ENCODE measurements around the gene PARVB.

Gene PARVB

GRCh38 chr22:44098966-44099530, 74.9 kb downstream of the PARVB start:
- DNase-seq (ENCODE audit: insufficient read length, low spot score) (no peak), FAIRE-seq (no peak)
- TF ChIP-seq CTCF (IDR thresholded peaks at IDR 0.05; ENCODE audit: insufficient read depth, missing control alignments), result no peak

GRCh38 chr22:44099696-44100095, 75.6 kb downstream of the PARVB start:
- DNase-seq (ENCODE audit: insufficient read length, low spot score), result no peak
- no peak for FAIRE-seq
- no peak for TF ChIP-seq CTCF (IDR thresholded peaks at IDR 0.05; ENCODE audit: insufficient read depth, missing control alignments)

- DNase-seq (ENCODE audit: insufficient read length, low spot score), result no peak
- no peak for TF ChIP-seq CTCF (IDR thresholded peaks at IDR 0.05; ENCODE audit: insufficient read depth, missing control alignments)
- no peak for FAIRE-seq
These were observed 76.3 kb downstream of the PARVB start for GRCh38 chr22:44100411-44100810.

- DNase-seq (ENCODE audit: insufficient read length, low spot score) (no peak), FAIRE-seq (no peak)
- no peak for TF ChIP-seq CTCF (IDR thresholded peaks at IDR 0.05; ENCODE audit: insufficient read depth, missing control alignments)
These were observed 78.0 kb downstream of the PARVB start for GRCh38 chr22:44102121-44102520.

- FAIRE-seq (no peak), DNase-seq (ENCODE audit: insufficient read length, low spot score) (no peak)
- no peak for TF ChIP-seq CTCF (IDR thresholded peaks at IDR 0.05; ENCODE audit: insufficient read depth, missing control alignments)
These were observed 78.8 kb downstream of the PARVB start for GRCh38 chr22:44102856-44103255.

- FAIRE-seq (no peak), DNase-seq (ENCODE audit: insufficient read length, low spot score) (no peak)
- no peak for TF ChIP-seq CTCF (IDR thresholded peaks at IDR 0.05; ENCODE audit: insufficient read depth, missing control alignments)
These were observed 79.8 kb downstream of the PARVB start for GRCh38 chr22:44103735-44104480.

- DNase-seq (ENCODE audit: insufficient read length, low spot score) (no peak), FAIRE-seq (no peak)
- TF ChIP-seq CTCF (IDR thresholded peaks at IDR 0.05; ENCODE audit: insufficient read depth, missing control alignments), result no peak
These were observed 83.2 kb downstream of the PARVB start for GRCh38 chr22:44107340-44107739.
